Fibroblast of lung (primary cell): Measurements from ENCODE around the gene CHAD. TPM values are rescaled to one million over a fixed set of nuclear protein-coding genes. Genes with fewer than 3 reads are reported as not detected.
"Not testable (repeated sequence)": the region's sequence is repeated elsewhere in the genome, so short reads cannot be mapped to it uniquely, and the experiment has no call there.

Experiments
- DNase-seq, 2 donors: peaks; one replicate each; pipeline versions ENCODE4 v3.0.0 to v3.0.0-alpha.2; 2010; ENCODE audit warnings: low read depth in 2 of 2
- H2AFZ ChIP-seq: 2 replicates; pipeline ENCODE4 v1.5.1; 2012; ENCODE audit warnings: low read length, control low read depth, inconsistent platforms
- H3K27ac ChIP-seq: 2 replicates; pipeline ENCODE4 v1.5.1; 2011; ENCODE audit warnings: low read length, control low read depth; ENCODE audit not compliant: insufficient read depth
- H3K27me3 ChIP-seq: 2 replicates; pipeline ENCODE4 v1.5.1; 2011; ENCODE audit warnings: mild to moderate bottlenecking, low read length; ENCODE audit not compliant: control insufficient read depth, insufficient read depth
- H3K36me3 ChIP-seq: 2 replicates; pipeline ENCODE4 v1.5.1; 2011; ENCODE audit warnings: low read length; ENCODE audit not compliant: control insufficient read depth, insufficient read depth
- H3K4me1 ChIP-seq: 2 replicates; pipeline ENCODE4 v1.5.1; 2011; ENCODE audit warnings: low read length; ENCODE audit not compliant: control insufficient read depth, insufficient read depth; ENCODE audit errors: extremely low read depth
- H3K4me2 ChIP-seq: 2 replicates; pipeline ENCODE4 v1.5.1; 2011; ENCODE audit warnings: low read length, control low read depth; ENCODE audit not compliant: insufficient read depth; ENCODE audit errors: extremely low read depth
- H3K4me3 ChIP-seq, 4 experiments: fragments of 200-600 bp in 1 of 4; sonication (generic) in 1 of 4; replicated peaks in 1 of 4; 2 replicates each; pipeline ENCODE4 v1.5.1; 2011 to 2016; ENCODE audit warnings: low read length in 4 of 4, low read depth in 3 of 4, mild to moderate bottlenecking in 3 of 4, control low read depth in 2 of 4, inconsistent platforms in 1 of 4, mixed read lengths in 1 of 4; ENCODE audit not compliant: insufficient read depth in 1 of 4; ENCODE audit errors: control extremely low read depth in 1 of 4
- H3K79me2 ChIP-seq: 2 replicates; pipeline ENCODE4 v1.5.1; 2012; ENCODE audit warnings: mild to moderate bottlenecking, low read length, inconsistent platforms; ENCODE audit not compliant: control insufficient read depth, insufficient read depth
- H3K9ac ChIP-seq: 2 replicates; pipeline ENCODE4 v1.5.1; 2011; ENCODE audit warnings: mild to moderate bottlenecking, low read length, control low read depth; ENCODE audit not compliant: insufficient read depth
- H3K9me3 ChIP-seq: 2 replicates; pipeline ENCODE4 v1.5.1; 2012; ENCODE audit warnings: low read depth, low read length; ENCODE audit not compliant: control insufficient read depth, insufficient read depth
- H4K20me1 ChIP-seq: 2 replicates; pipeline ENCODE4 v1.5.1; 2011; ENCODE audit warnings: low read length; ENCODE audit not compliant: control insufficient read depth, insufficient read depth; ENCODE audit errors: extremely low read depth
- CTCF ChIP-seq, 2 donors: IDR thresholded peaks in 1 of 2; conservative IDR thresholded peaks in 1 of 2; 1 replicate in 1 of 2; 2 replicates in 1 of 2; pipeline ENCODE4 v1.5.1; 2011 to 2012; ENCODE audit warnings: low read length in 2 of 2, control low read depth in 1 of 2, inconsistent platforms in 1 of 2, low read depth in 1 of 2, mild to moderate bottlenecking in 1 of 2
- EZH2 ChIP-seq: IDR thresholded peaks from 2 replicates; pipeline ENCODE4 v1.5.1; 2012; ENCODE audit warnings: low read length, control low read depth, mild to moderate bottlenecking; ENCODE audit errors: missing control alignments
- polyA plus RNA-seq, 2 donors: library from polyadenylated mRNA; depleted of rRNA in 1 of 2; stranded (reverse) in 1 of 2; unstranded in 1 of 2; fragments of >200 nt; gene quantifications; 2 replicates each; pipeline ENCODE4 v1.2.1, GENCODE V29; 2011 to 2012; ENCODE audit warnings: missing spikeins in 1 of 2
- total RNA-seq: library from RNA; depleted of rRNA; stranded (reverse); fragments of >200 nt; gene quantifications from 2 replicates; pipeline ENCODE4 v1.2.1, GENCODE V29; 2014

The CHAD gene
- total and polyA plus RNA-seq, 2 donors (not counting 1 experiment from before 2014, with no cell fraction given), result not detected

- H3K27ac ChIP-seq, result no peak overlapping the region
- H3K9me3 ChIP-seq, result no peaks in the 10 kb centered on the region
- H3K9ac ChIP-seq, result no peak overlapping the region
- H4K20me1 ChIP-seq, result no peaks in the 10 kb centered on the region
- no peak for DNase-seq
- TF ChIP-seq EZH2 (no peak), CTCF (conservative IDR thresholded peaks at IDR 0.05 in 1 of 2, IDR thresholded peaks at IDR 0.05 in 1 of 2; ENCODE audit: low read depth in 1 of 2, low read length in 2 of 2) (no peak)
- H3K79me2 ChIP-seq, result peaks cover 6% of the 10 kb centered on the region
- peaks cover 10% of the 10 kb centered on the region for H3K4me1 ChIP-seq
- H3K27me3 ChIP-seq, result peaks cover 3% of the 10 kb centered on the region
- H3K4me3 ChIP-seq, result peak overlapping the region in 2 of 4 experiments; percentile 50 to 91
- peaks cover 2% of the 10 kb centered on the region for H3K36me3 ChIP-seq
- H2AFZ ChIP-seq, result no peak overlapping the region
- no peak overlapping the region for H3K4me2 ChIP-seq
Measured at GRCh38 chr17:50477976-50478375, 9.3 kb upstream of the CHAD start.

GRCh38 chr17:50476545-50477315 is 8.1 kb upstream of the CHAD start:
- H4K20me1 ChIP-seq, result no peaks in the 10 kb centered on the region
- no peak overlapping the region for H3K27ac ChIP-seq
- H3K4me3 ChIP-seq, result no peak overlapping the region
- no peak overlapping the region for H2AFZ ChIP-seq
- no peak for DNase-seq
- H3K9me3 ChIP-seq, result no peaks in the 10 kb centered on the region
- no peaks in the 10 kb centered on the region for H3K36me3 ChIP-seq
- H3K9ac ChIP-seq, result no peak overlapping the region
- peaks cover 6% of the 10 kb centered on the region for H3K79me2 ChIP-seq
- no peak overlapping the region for H3K4me2 ChIP-seq
- peaks cover 3% of the 10 kb centered on the region for H3K27me3 ChIP-seq
- TF ChIP-seq CTCF (conservative IDR thresholded peaks at IDR 0.05 in 1 of 2, IDR thresholded peaks at IDR 0.05 in 1 of 2; ENCODE audit: low read depth in 1 of 2, low read length in 2 of 2) (no peak), EZH2 (no peak)
- peaks cover 7% of the 10 kb centered on the region for H3K4me1 ChIP-seq

- H3K36me3 ChIP-seq, DNase-seq, H3K4me2 ChIP-seq, H3K9ac ChIP-seq, H3K27me3 ChIP-seq, H3K27ac ChIP-seq, H2AFZ ChIP-seq, H3K4me3 ChIP-seq, H3K4me1 ChIP-seq, H4K20me1 ChIP-seq, H3K9me3 ChIP-seq, H3K79me2 ChIP-seq: not testable (repeated sequence)
Measured at GRCh38 chr17:50475775-50476544, 7.3 kb upstream of the CHAD start.
